ENCODE measurements around the gene CDKAL1. TPM values are rescaled to one million over a fixed set of nuclear protein-coding genes. Genes with fewer than 3 reads are reported as not detected.

Gene CDKAL1
- total and polyA plus RNA-seq, 10 donors: 4.8 to 26.9 (median 20.1) TPM

GRCh38 chr6:20710341-20710740 lies 176.1 kb downstream of the CDKAL1 start:
- Histone ChIP-seq H3K9me3 (no peaks in the 10 kb centered on the region), H3K4me1 (no peaks in the 10 kb centered on the region), H3K27ac (no peak overlapping the region), H3K4me3 (no peak overlapping the region), H3K27me3 (replicated peaks in 1 of 7) (no peaks in the 10 kb centered on the region), H3K36me3 (no peaks in the 10 kb centered on the region)
- 73 to 95% (median 89%) methylated on average over 2 of the region's 2 CpGs for WGBS, 5 donors
- DNase-seq: no peak
- TF ChIP-seq POLR2AphosphoS5 (IDR thresholded peaks at IDR 0.05) (no peak), POLR2A (IDR thresholded peaks at IDR 0.05) (no peak), CTCF (IDR thresholded peaks at IDR 0.05 in 8 of 11, conservative IDR thresholded peaks at IDR 0.05 in 3 of 11) (no peak)
- intact Hi-C loops (cut with DNase I; ENCODE audit: low total_unique reads): no loop called here

- H3K4me3 ChIP-seq: no peak overlapping the region
- H3K9me3 ChIP-seq: no peaks in the 10 kb centered on the region
- no peaks in the 10 kb centered on the region for H3K27me3 ChIP-seq (replicated peaks in 1 of 7)
- no peak overlapping the region for H3K27ac ChIP-seq
- H3K36me3 ChIP-seq: no peaks in the 10 kb centered on the region
- H3K4me1 ChIP-seq: no peaks in the 10 kb centered on the region
- TF ChIP-seq POLR2A (IDR thresholded peaks at IDR 0.05): no peak
- no peak for TF ChIP-seq POLR2AphosphoS5 (IDR thresholded peaks at IDR 0.05)
- no peak for TF ChIP-seq CTCF (IDR thresholded peaks at IDR 0.05 in 8 of 11, conservative IDR thresholded peaks at IDR 0.05 in 3 of 11)
- no peak for DNase-seq
- intact Hi-C loops (cut with DNase I; ENCODE audit: low total_unique reads): no loop called here
- WGBS, 5 donors: 56 to 80% (median 61%) methylated on average over 1 of the region's 1 CpG
Observed at GRCh38 chr6:20711518-20711917, 177.3 kb downstream of the CDKAL1 start.

GRCh38 chr6:20712011-20712410 lies 177.8 kb downstream of the CDKAL1 start:
- Histone ChIP-seq H3K27ac (no peak overlapping the region), H3K4me1 (no peaks in the 10 kb centered on the region), H3K27me3 (replicated peaks in 1 of 7) (no peaks in the 10 kb centered on the region), H3K36me3 (no peaks in the 10 kb centered on the region), H3K4me3 (no peak overlapping the region), H3K9me3 (no peaks in the 10 kb centered on the region)
- intact Hi-C loops (cut with DNase I; ENCODE audit: low total_unique reads): no loop called here
- DNase-seq: no peak
- whole genome bisulfite sequencing, 5 donors: 80 to 87% (median 84%) methylated on average over 2 of the region's 2 CpGs
- TF ChIP-seq POLR2A (IDR thresholded peaks at IDR 0.05) (no peak), POLR2AphosphoS5 (IDR thresholded peaks at IDR 0.05) (no peak), CTCF (IDR thresholded peaks at IDR 0.05 in 8 of 11, conservative IDR thresholded peaks at IDR 0.05 in 3 of 11) (no peak)

GRCh38 chr6:20715135-20715806 lies 181.0 kb downstream of the CDKAL1 start:
- no peaks in the 10 kb centered on the region for H3K9me3 ChIP-seq
- WGBS, 5 donors: 63 to 84% (median 65%) methylated on average over 3 of the region's 3 CpGs
- DNase-seq: no peak
- H3K4me1 ChIP-seq: no peaks in the 10 kb centered on the region
- intact Hi-C loops (cut with DNase I; ENCODE audit: low total_unique reads): no loop called here
- H3K36me3 ChIP-seq: no peaks in the 10 kb centered on the region
- H3K4me3 ChIP-seq: no peak overlapping the region
- H3K27ac ChIP-seq: no peak overlapping the region
- H3K27me3 ChIP-seq (replicated peaks in 1 of 7): no peaks in the 10 kb centered on the region
- TF ChIP-seq CTCF (IDR thresholded peaks at IDR 0.05 in 8 of 11, conservative IDR thresholded peaks at IDR 0.05 in 3 of 11) (no peak), POLR2AphosphoS5 (IDR thresholded peaks at IDR 0.05) (no peak), POLR2A (IDR thresholded peaks at IDR 0.05) (no peak)

Data from spleen (tissue), 11 donors.